GM18498 (cell line): ENCODE measurements around the gene MRM2.

ENCODE experiments used
- ATAC-seq: cut with Tn5 transposase; IDR thresholded peaks from one replicate; pipeline ENCODE4 v1.9.1; 2021; ENCODE audit warnings: mild to moderate bottlenecking, moderate library complexity; ENCODE audit not compliant: unreplicated experiment

Gene MRM2

GRCh38 chr7:2248984-2249694 is 7.1 kb upstream of the MRM2 start:
- no peak for ATAC-seq

GRCh38 chr7:2247141-2247995 is 5.4 kb upstream of the MRM2 start:
- peak; percentile 37 for ATAC-seq

DNA sequence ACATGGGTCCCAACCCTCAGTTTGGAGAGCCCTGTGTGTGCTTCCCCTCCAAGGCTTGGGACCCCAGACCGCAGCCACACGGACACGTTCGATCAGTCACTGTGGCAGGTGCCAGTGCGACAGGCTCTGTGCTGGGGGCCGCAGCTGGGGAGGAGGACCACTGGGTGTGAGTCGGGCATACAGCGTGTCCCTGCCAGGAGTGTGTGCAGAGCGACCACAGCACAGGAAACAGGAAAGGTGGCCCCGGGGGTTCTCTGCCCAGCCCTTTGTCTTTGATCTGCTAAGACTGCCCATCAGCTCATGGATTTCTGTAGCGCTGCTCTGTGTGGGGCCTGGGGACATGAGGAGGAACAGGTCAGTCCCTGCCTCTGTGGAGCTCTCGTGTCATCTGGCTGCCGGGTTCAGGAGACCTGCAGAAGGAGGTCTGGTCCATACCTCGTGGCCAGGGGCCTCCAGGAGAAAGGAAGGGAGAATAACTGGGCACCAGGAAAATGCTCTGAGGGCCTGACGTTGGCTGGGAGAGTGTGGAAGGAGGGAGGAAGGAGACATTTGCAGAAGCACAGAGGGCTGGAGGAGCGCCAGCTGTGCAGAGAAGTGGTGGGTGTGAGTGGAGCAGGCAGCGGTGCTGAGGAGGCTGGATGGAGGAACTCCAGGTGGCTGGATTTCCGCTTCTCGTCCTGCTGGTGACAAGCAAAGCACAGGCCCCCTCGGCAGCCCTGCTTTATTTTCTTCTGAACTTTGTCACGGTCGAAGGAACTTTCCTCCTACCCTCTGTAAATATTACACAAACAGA is 4.1 kb upstream of the MRM2 start:
- ATAC-seq: no peak

GRCh38 chr7:2244404-2244995 is 2.5 kb upstream of the MRM2 start:
- no peak for ATAC-seq

- no peak for ATAC-seq
Observed at GRCh38 chr7:2243458-2243857, 1.5 kb upstream of the MRM2 start.

- no peak for ATAC-seq
Observed at GRCh38 chr7:2242541-2243429, 780 bp upstream of the MRM2 start.

DNA sequence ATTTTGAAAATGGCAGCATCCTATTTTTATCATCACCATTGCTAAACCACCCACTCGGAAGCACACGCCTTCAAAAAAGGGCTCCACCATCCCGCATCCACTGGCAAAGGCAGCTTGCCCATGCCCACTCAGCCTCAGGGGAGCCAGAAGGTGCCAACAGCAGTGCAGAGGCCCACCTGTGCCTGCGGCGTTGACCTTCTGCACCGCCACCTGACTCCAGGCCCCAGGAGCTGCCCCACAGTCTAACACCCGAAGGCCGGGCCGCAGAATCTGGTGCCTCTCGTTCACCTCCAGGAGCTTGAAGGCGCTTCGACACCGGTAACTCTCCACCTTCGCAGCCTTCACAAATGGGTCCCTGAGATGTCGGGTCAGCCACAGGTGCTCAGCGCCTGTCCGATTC is 2.8 kb downstream of the MRM2 start:
- ATAC-seq: no peak

- ATAC-seq: peak; percentile 52
Observed at GRCh38 chr7:2237109-2237602, 4.8 kb downstream of the MRM2 start.

DNA sequence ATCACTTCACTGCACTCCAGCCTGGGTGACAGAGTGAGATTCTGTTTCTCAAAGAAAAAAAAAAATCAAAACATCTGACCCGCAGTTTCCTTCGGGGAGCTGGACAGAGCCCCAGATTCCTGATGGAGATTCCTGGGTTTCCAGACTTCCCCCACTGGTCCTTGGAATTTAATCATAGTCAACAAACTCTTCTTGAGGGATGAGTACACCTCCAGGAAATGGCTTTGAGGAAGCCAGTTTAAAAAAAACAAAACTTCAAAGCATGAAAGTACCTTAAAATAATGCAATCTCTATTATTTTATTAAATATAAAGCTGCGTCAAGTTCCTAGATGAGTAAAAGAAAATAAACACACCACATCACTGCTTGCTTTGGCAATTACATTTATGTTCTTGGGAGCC is 8.1 kb downstream of the MRM2 start:
- ATAC-seq: no peak

- ATAC-seq: peak; percentile 79
Observed at GRCh38 chr7:2232766-2233520, 9.1 kb downstream of the MRM2 start, which contains the start of gene MAD1L1. TSS of gene MAD1L1 (minus strand) at chr7:2232945. CDS start at chr7:2230133, 2,812 bp downstream.

DNA sequence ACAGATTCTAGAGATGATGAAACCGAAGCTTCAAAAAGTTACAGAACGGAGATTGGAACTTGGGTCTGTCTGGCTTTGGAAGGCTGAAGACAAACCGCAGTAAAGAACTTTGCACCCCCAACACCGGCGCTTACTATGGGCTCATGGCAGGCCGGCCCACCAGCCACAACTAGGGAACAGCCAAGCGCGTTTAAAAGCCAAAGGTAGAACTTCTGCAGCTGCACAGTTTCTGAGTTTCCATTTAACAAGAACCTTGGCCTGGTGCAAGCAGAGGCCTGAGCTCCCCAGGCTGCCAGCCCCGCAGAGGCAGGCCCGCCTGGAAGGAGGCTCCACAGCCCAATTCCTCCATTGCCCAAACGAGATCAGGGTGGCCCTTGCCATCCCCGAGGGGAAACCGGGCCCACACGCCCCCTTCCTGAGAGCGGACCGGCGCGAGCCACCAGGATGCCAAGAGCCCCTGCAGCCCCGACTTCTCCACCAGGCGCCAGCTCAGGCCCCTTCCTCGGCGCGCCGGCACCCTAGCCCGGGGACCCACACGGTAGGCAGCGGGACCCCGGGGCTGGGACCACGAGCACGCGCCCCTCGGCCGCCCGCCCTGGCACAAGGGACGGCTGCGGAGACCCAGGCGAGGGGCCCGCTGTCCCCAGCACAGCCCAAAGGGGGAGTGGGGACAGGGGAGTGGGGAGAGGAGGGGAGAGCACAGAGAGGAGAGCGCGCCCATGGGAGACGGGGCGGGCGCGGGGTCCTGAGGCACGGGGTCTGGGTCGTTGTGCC is 9.8 kb downstream of the MRM2 start:
- peak; percentile 39 for ATAC-seq

DNA sequence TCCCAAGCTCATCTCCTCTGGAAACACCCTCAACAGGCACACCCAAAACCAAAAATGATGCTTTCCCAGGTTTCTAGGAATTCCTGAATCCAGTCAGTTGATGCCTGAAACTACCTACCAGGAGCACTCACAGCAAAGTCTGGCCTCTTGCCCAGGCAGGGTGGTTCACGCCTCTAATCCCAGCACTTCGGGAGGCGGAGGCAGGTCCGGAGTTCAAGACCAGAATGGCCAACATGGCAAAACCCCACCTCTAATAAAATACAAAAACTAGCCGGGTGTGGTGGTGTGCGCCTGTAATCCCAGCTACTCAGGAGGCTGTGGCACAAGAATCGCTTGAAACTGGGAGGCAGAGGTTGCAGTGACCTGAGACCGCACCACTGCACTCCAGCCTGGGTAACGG is 11.1 kb downstream of the MRM2 start:
- ATAC-seq: no peak

DNA sequence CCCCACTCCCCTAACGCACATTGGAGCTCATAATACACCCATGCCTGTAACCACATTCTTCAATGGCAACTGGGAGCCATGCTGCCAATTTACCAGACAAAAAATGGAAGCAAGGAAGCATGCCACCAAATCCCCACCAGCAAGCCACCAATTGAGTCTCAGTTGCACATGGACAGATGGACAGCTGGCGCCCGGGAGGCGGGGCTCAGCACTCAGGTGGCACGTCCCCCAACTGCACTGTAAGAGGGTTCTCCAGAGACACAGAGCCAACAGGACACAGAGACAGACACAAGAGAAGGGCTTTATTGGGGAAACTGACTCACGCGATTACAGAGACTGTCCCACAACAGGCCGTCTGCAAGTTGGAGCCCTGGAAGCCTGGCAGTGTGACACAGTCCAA is 11.8 kb downstream of the MRM2 start:
- no peak for ATAC-seq

DNA sequence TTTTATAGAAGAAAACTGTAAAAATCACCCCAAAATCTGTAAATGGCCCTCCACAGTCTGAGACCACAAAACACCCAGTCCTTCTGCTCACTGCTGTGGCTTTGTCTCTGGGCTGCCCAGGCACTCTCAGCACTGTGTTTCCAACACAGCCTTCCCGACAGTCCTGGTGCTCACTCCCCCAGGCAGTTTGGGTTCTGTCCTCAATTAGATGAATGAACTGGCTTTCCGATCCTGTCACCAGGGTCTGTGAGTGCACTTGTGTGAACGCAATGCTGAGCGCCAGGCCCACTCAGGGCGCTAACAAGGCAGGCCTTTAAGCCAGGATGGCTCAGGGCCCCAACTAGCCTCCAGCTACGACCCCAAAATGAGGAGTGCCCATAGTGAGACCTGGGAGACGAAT is 12.5 kb downstream of the MRM2 start:
- no peak for ATAC-seq

DNA sequence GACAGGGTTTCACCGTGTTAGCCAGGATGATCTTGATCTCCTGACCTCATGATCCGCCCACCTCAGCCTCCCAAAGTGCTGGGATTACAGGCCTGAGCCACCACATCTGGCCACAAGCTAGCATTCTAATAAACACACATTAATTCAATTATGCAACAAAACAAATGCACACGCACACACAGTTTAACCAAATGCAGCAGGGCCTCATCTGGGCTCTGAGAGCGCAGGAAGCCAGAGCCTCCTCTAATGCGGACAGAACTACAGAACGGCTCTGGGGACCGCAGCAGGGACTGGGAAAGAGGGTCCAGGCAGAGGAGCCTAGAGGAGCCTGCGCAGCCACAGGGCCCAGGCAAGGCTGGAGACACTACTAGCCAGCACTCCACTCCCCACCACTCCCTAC is 13.1 kb downstream of the MRM2 start:
- ATAC-seq: no peak

DNA sequence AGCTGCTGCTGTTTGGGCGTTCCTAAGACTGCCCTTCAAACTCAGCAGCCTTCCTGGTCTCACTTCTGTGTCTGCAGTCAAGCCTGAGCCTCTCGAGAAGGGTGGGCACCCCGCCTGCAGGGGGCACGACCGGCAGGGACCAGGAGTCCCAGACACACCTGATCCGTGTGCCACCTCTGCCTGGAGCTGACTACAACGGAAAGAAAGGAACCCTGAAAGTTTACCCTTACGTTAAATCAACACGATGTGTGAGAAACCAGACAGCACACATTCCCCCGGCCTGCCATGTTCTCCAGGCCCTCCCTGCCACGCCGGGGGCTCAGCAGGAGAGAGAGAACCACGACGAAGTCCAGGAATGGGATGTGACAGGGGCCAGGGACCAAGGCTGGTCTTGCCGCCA is 14.3 kb downstream of the MRM2 start:
- ATAC-seq: no peak

DNA sequence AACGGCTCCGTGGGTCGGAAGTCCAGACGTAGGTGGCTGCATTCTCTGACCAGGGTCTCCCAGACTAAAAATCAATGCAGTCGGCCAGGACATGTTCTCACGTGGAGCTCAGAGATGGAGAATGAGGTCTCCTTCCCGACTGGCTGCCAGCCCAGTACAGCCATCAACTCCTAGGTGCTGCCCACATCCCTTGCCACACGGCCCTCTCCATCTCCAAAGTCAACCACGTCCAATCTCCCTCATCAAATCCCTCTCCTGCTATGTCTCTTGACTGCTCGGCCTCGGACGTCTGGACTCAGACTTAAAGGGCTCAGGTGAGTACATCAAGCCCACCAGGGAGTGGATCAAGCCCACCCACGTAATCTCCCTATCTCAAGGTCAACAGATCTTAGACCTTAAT is 16.2 kb downstream of the MRM2 start:
- no peak for ATAC-seq

DNA sequence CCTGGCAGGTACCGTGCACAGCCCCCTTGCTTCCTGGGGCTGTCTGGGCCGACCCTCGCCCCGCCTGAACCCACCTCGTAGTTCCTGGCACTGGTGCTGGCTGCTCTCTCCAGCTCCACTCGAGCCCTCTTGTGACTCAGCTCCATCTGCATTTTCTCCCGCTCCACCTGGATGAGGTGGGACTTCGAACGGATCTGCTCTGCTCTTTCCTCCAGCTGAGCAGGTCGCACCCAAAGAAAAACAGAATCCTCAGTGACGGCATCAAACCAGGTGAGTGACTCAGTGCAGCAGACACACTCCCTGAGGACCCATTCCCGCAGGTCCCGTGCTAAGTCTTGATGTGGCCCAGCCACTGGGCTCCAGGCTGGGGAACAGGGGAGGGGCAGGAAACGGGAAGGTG is 16.7 kb downstream of the MRM2 start:
- no peak for ATAC-seq
